ENCODE data around the gene IGSF22.

DNA sequence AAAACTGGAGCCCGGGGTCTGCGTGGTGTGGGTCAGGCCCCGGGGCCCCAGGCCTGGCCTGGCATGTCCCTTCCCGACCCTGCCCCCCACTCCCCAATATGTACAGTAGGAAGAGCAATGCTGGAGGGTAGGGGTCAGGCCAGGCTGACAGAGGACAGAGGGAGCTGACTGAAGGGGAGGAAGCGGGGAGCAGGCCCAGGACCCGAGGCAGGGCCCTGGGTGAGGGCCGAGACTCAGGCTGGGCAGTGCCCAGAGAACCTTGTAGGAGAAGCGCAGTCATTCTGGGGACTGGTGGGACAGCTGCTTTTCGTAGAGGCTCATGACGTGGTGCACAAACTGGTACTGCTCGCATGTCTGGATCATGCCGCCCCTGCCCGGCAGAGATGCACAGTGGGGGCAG, 2.7 kb upstream of the IGSF22 start:
- TF ChIP-seq CBX3 (IDR thresholded peaks at IDR 0.05; ENCODE audit: low read depth) (no peak), POLR2A (IDR thresholded peaks at IDR 0.05; ENCODE audit: borderline replicate concordance, extremely low read depth, insufficient read depth, insufficient read length) (no peak), CEBPB (IDR thresholded peaks at IDR 0.05; ENCODE audit: low read depth) (no peak), ELF1 (IDR thresholded peaks at IDR 0.05; ENCODE audit: borderline replicate concordance, low read depth) (no peak), EGR1 (IDR thresholded peaks at IDR 0.05; ENCODE audit: low read depth) (no peak)
- TF ChIP-seq, protein P1, sequence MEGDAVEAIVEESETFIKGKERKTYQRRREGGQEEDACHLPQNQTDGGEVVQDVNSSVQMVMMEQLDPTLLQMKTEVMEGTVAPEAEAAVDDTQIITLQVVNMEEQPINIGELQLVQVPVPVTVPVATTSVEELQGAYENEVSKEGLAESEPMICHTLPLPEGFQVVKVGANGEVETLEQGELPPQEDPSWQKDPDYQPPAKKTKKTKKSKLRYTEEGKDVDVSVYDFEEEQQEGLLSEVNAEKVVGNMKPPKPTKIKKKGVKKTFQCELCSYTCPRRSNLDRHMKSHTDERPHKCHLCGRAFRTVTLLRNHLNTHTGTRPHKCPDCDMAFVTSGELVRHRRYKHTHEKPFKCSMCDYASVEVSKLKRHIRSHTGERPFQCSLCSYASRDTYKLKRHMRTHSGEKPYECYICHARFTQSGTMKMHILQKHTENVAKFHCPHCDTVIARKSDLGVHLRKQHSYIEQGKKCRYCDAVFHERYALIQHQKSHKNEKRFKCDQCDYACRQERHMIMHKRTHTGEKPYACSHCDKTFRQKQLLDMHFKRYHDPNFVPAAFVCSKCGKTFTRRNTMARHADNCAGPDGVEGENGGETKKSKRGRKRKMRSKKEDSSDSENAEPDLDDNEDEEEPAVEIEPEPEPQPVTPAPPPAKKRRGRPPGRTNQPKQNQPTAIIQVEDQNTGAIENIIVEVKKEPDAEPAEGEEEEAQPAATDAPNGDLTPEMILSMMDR (IDR thresholded peaks at IDR 0.05 in 2 of 3, conservative IDR thresholded peaks at IDR 0.05 in 1 of 3; ENCODE audit: borderline replicate concordance in 1 of 3, insufficient read depth in 1 of 3, low read depth in 2 of 3, low read length in 2 of 3): no peak
- TF ChIP-seq, protein P2, sequence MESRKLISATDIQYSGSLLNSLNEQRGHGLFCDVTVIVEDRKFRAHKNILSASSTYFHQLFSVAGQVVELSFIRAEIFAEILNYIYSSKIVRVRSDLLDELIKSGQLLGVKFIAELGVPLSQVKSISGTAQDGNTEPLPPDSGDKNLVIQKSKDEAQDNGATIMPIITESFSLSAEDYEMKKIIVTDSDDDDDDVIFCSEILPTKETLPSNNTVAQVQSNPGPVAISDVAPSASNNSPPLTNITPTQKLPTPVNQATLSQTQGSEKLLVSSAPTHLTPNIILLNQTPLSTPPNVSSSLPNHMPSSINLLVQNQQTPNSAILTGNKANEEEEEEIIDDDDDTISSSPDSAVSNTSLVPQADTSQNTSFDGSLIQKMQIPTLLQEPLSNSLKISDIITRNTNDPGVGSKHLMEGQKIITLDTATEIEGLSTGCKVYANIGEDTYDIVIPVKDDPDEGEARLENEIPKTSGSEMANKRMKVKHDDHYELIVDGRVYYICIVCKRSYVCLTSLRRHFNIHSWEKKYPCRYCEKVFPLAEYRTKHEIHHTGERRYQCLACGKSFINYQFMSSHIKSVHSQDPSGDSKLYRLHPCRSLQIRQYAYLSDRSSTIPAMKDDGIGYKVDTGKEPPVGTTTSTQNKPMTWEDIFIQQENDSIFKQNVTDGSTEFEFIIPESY (IDR thresholded peaks at IDR 0.05; ENCODE audit: extremely low read depth, insufficient replicate concordance, low read length): no peak
- TF ChIP-seq, protein P3, sequence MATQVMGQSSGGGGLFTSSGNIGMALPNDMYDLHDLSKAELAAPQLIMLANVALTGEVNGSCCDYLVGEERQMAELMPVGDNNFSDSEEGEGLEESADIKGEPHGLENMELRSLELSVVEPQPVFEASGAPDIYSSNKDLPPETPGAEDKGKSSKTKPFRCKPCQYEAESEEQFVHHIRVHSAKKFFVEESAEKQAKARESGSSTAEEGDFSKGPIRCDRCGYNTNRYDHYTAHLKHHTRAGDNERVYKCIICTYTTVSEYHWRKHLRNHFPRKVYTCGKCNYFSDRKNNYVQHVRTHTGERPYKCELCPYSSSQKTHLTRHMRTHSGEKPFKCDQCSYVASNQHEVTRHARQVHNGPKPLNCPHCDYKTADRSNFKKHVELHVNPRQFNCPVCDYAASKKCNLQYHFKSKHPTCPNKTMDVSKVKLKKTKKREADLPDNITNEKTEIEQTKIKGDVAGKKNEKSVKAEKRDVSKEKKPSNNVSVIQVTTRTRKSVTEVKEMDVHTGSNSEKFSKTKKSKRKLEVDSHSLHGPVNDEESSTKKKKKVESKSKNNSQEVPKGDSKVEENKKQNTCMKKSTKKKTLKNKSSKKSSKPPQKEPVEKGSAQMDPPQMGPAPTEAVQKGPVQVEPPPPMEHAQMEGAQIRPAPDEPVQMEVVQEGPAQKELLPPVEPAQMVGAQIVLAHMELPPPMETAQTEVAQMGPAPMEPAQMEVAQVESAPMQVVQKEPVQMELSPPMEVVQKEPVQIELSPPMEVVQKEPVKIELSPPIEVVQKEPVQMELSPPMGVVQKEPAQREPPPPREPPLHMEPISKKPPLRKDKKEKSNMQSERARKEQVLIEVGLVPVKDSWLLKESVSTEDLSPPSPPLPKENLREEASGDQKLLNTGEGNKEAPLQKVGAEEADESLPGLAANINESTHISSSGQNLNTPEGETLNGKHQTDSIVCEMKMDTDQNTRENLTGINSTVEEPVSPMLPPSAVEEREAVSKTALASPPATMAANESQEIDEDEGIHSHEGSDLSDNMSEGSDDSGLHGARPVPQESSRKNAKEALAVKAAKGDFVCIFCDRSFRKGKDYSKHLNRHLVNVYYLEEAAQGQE (IDR thresholded peaks at IDR 0.05; ENCODE audit: low read depth): no peak

Data from HCT116 (cell line).